ENCODE data around the gene SNRK.
"Not testable (repeated sequence)": the region's sequence is repeated elsewhere in the genome, so short reads cannot be mapped to it uniquely, and the experiment has no call there.

- TF ChIP-seq, protein P1, sequence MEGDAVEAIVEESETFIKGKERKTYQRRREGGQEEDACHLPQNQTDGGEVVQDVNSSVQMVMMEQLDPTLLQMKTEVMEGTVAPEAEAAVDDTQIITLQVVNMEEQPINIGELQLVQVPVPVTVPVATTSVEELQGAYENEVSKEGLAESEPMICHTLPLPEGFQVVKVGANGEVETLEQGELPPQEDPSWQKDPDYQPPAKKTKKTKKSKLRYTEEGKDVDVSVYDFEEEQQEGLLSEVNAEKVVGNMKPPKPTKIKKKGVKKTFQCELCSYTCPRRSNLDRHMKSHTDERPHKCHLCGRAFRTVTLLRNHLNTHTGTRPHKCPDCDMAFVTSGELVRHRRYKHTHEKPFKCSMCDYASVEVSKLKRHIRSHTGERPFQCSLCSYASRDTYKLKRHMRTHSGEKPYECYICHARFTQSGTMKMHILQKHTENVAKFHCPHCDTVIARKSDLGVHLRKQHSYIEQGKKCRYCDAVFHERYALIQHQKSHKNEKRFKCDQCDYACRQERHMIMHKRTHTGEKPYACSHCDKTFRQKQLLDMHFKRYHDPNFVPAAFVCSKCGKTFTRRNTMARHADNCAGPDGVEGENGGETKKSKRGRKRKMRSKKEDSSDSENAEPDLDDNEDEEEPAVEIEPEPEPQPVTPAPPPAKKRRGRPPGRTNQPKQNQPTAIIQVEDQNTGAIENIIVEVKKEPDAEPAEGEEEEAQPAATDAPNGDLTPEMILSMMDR (IDR thresholded peaks at IDR 0.05 in 2 of 3, conservative IDR thresholded peaks at IDR 0.05 in 1 of 3; ENCODE audit: borderline replicate concordance in 1 of 3, insufficient read depth in 1 of 3, low read depth in 2 of 3, low read length in 2 of 3), result not testable (repeated sequence)
- TF ChIP-seq POLR2A (IDR thresholded peaks at IDR 0.05; ENCODE audit: borderline replicate concordance, extremely low read depth, insufficient read depth, insufficient read length); RAD21 (IDR thresholded peaks at IDR 0.05; ENCODE audit: low read depth); SP1 (IDR thresholded peaks at IDR 0.05; ENCODE audit: low read depth); ZFX (IDR thresholded peaks at IDR 0.05); EZH2 (IDR thresholded peaks at IDR 0.05); ZNF274 (IDR thresholded peaks at IDR 0.05; ENCODE audit: low read depth, low read length); POLR2AphosphoS5 (IDR thresholded peaks at IDR 0.05; ENCODE audit: low read depth, low read length): not testable (repeated sequence)
- TF ChIP-seq, protein P2, sequence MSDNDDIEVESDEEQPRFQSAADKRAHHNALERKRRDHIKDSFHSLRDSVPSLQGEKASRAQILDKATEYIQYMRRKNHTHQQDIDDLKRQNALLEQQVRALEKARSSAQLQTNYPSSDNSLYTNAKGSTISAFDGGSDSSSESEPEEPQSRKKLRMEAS (IDR thresholded peaks at IDR 0.05), result not testable (repeated sequence)
Measured at GRCh38 chr3:43356033-43356432, 69.7 kb downstream of the SNRK start.

Measured in HCT116 (cell line).